Caki2 (cell line): ENCODE data around the gene SLC49A3. TPM values are rescaled to one million over a fixed set of nuclear protein-coding genes. Genes with fewer than 3 reads are reported as not detected.

Source experiments
- DNase-seq: peaks from one replicate; pipeline ENCODE4 v3.0.0-alpha.2; 2015; ENCODE audit warnings: low read depth
- in situ Hi-C: cut with HindIII; loops from 2 replicates; pipeline ENCODE4 v1.10.0; 2016; ENCODE audit warnings: low sequenced_read_pairs, low pct_unique_long_range_greater_than_20kb, mixed read lengths
- total RNA-seq: library from RNA; depleted of rRNA; stranded (reverse); fragments of >200 nt; shearing (Covaris generic); gene quantifications from 2 replicates; pipeline ENCODE4 v1.2.3, GENCODE V29; 2014; ENCODE audit warnings: low replicate concordance

SLC49A3 gene
- total RNA-seq, 1 experiment from 2014 or later = not detected

- DNase-seq = no peak
- in situ Hi-C loops = no loop called here
Observed at GRCh38 chr4:685679-686412, 3.1 kb downstream of the SLC49A3 start.

- in situ Hi-C loops = no loop called here
- DNase-seq = no peak
Observed at GRCh38 chr4:684623-685327, 4.2 kb downstream of the SLC49A3 start.

GRCh38 chr4:683982-684622 is 4.8 kb downstream of the SLC49A3 start:
- in situ Hi-C loops = no loop called here
- peak; percentile 54 for DNase-seq

- no peak for DNase-seq
- in situ Hi-C loops = no loop called here
Observed at GRCh38 chr4:683247-683897, 5.6 kb downstream of the SLC49A3 start.

- in situ Hi-C loops = no loop called here
Observed at GRCh38 chr4:682490-683172, 6.3 kb downstream of the SLC49A3 start.

GRCh38 chr4:681736-682451 is 7.1 kb downstream of the SLC49A3 start:
- DNase-seq = peak; percentile 44
- in situ Hi-C loops = no loop called here

More at GRCh38 chr4:682490-683172, 6.3 kb downstream of the SLC49A3 start:
- no peak for DNase-seq

- peak; percentile 66 for DNase-seq
- in situ Hi-C loops = no loop called here
Observed at GRCh38 chr4:680928-681645, 7.9 kb downstream of the SLC49A3 start.

GRCh38 chr4:680551-680927 is 8.4 kb downstream of the SLC49A3 start:
- DNase-seq = no peak
- in situ Hi-C loops = no loop called here

GRCh38 chr4:680091-680490 is 8.9 kb downstream of the SLC49A3 start:
- in situ Hi-C loops = no loop called here
- no peak for DNase-seq

- in situ Hi-C loops = no loop called here
- DNase-seq = no peak
Observed at GRCh38 chr4:679629-680028, 9.3 kb downstream of the SLC49A3 start.

- in situ Hi-C loops = no loop called here
- DNase-seq = no peak
Observed at GRCh38 chr4:679104-679481, 9.9 kb downstream of the SLC49A3 start.

- DNase-seq = no peak
- in situ Hi-C loops = no loop called here
Observed at GRCh38 chr4:678331-679103, 10.4 kb downstream of the SLC49A3 start.

GRCh38 chr4:677431-678293 is 11.3 kb downstream of the SLC49A3 start:
- DNase-seq = no peak
- in situ Hi-C loops = no loop called here

GRCh38 chr4:676871-677235 is 12.1 kb downstream of the SLC49A3 start:
- in situ Hi-C loops = no loop called here
- no peak for DNase-seq

GRCh38 chr4:675980-676870 is 12.7 kb downstream of the SLC49A3 start:
- DNase-seq = no peak
- in situ Hi-C loops = no loop called here
